Activated T-cell treated with anti-CD3 and anti-CD28 coated beads, Interleukin-2, amount 50 U/mL, for 24 hours (primary cell): ENCODE measurements around the gene WEE2.

ENCODE experiments used
- DNase-seq: peaks from one replicate; pipeline ENCODE4 v3.0.0-alpha.2; 2020
- H3K27ac Mint-ChIP-seq: 2 replicates; pipeline ENCODE4 v1.8.0; 2020; ENCODE audit warnings: mild to moderate bottlenecking, mixed read lengths
- H3K27me3 Mint-ChIP-seq: 2 replicates; pipeline ENCODE4 v1.8.0; 2020; ENCODE audit warnings: mixed read lengths
- H3K36me3 Mint-ChIP-seq: 2 replicates; pipeline ENCODE4 v1.8.0; 2020; ENCODE audit warnings: low read depth, mixed read lengths
- H3K4me1 Mint-ChIP-seq: 2 replicates; pipeline ENCODE4 v1.8.0; 2020; ENCODE audit warnings: low read depth, mixed read lengths
- H3K4me3 Mint-ChIP-seq: 2 replicates; pipeline ENCODE4 v1.8.0; 2020; ENCODE audit warnings: mild to moderate bottlenecking, moderate library complexity, mixed read lengths
- H3K9me3 Mint-ChIP-seq: 2 replicates; pipeline ENCODE4 v1.8.0; 2020; ENCODE audit warnings: mixed read lengths

The WEE2 gene

GRCh38 chr7:141708351-141708750 is at the start of gene WEE2:
TSS of gene WEE2 (plus strand) at chr7:141708353. CDS start at chr7:141708759, 406 bp downstream.
- no peaks in the 10 kb centered on the region for H3K27me3 Mint-ChIP-seq

DNA sequence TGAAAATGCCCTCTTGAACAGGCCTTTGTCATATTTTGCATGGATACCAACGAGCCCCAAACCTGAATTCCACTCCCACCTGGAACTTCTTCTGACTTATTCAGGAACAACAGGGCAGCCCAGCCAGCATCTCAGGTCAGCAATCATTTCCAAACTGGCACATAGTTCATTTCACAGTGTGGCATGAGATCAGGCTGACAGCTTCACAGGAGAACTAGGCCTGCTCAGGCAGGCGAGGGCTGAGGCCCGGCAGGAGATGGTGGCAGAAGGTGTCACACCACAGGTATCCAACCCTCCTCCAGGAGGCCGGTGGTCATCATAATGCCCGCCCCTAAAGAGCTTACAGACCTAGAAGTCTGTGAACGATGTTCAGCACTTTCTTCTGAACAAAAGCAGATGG is 48.7 kb upstream of the WEE2 start:
- Mint-ChIP-seq H3K9me3 (no peaks in the 10 kb centered on the region), H3K4me1 (peaks cover 10% of the 10 kb centered on the region), H3K4me3 (no peak overlapping the region), H3K36me3 (peaks cover 97% of the 10 kb centered on the region), H3K27ac (peak overlapping the region; percentile 81), H3K27me3 (no peaks in the 10 kb centered on the region)
- DNase-seq: no peak

More at GRCh38 chr7:141708351-141708750, at the start of gene WEE2:
- H3K36me3 Mint-ChIP-seq: no peaks in the 10 kb centered on the region
- H3K4me3 Mint-ChIP-seq: no peak within 1 kb of the TSS
- H3K27ac Mint-ChIP-seq: no peak within 1 kb of the TSS
- H3K4me1 Mint-ChIP-seq: peaks cover 5% of the 10 kb centered on the region
- DNase-seq: no peak
- no peaks in the 10 kb centered on the region for H3K9me3 Mint-ChIP-seq

DNA sequence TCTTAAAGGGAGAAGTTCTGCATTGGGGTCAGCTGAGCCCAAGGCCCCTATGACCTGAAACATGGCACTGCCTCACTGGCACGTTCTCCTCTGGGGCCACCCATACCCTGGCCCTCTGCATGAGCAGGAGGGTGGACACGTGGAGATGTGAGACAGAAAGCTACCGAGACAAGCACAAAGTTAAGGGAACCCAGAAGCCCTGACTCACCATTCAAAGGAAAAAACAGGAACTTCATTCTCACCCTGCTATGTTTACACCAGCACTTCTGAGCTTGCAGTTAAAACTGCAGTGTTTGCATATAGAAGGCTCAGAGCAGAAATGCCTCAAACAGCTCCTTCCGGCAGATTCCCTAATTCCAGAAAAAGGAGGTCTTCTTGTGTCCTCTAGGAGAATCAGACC is 47.9 kb upstream of the WEE2 start:
- peak overlapping the region; percentile 81 for H3K27ac Mint-ChIP-seq
- H3K4me1 Mint-ChIP-seq: peaks cover 8% of the 10 kb centered on the region
- no peak overlapping the region for H3K4me3 Mint-ChIP-seq
- DNase-seq: no peak
- peaks cover 96% of the 10 kb centered on the region for H3K36me3 Mint-ChIP-seq
- no peaks in the 10 kb centered on the region for H3K27me3 Mint-ChIP-seq
- H3K9me3 Mint-ChIP-seq: no peaks in the 10 kb centered on the region

DNA sequence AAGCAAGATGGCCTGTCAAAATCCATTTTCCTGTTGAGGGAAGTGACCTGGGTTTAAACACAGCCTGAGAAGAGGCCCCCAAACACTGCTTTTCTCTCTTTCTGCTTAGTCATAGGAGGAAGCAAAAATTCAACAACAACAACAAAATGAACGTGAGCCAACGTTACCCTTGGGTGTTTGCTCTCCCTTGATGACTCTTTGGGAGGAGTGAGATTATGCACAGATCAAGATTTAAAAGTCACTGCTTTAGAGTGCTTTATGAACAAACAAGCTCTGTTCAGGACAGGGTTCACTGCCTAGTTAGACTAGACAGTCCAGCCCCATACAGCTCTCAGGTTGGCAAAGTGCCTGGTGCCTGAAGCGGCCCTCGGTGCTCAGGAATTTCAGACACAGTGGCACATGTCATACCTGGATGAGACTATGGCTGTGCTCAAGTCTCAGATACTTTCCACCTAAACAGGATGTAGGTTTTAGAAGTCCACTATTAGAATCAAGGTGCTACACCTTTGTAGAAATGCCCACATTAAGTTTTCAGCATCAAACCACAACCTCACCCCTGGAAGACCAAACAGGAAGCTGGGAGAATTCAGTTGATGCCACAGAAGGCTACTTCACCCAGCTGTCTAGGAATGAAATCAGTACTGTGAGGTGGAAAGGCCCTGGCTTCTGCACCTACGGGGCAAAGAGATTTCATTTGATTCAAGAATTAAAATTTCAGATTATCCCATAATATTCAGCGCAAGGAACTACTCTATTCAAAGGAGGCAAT is 44.9 kb upstream of the WEE2 start:
- Mint-ChIP-seq H3K9me3 (no peaks in the 10 kb centered on the region), H3K27me3 (no peaks in the 10 kb centered on the region), H3K4me3 (no peak overlapping the region), H3K4me1 (peaks cover 8% of the 10 kb centered on the region), H3K27ac (peak overlapping the region; percentile 79), H3K36me3 (peaks cover 84% of the 10 kb centered on the region)
- DNase-seq: no peak

DNA sequence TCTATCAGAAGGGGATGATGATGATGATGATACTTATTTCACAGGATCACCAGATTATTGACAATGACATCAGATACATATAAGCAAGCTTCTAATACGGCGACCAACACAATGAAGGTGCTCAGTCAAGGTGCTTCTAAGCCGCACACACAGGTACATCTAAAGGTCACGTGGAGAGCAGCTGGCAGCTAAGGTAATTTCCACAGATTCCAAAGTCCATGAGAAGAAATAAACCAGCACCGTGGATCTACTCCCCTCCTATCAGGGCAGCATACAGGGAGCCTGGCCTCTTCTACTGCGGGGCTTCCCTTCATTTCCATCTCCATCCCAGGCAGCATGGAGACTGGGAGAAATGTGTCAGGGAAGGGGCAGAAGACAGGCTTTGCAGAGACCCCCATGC is 43.7 kb upstream of the WEE2 start:
- Mint-ChIP-seq H3K27ac (peak overlapping the region; percentile 79), H3K9me3 (no peaks in the 10 kb centered on the region), H3K36me3 (peaks cover 78% of the 10 kb centered on the region), H3K4me1 (peaks cover 8% of the 10 kb centered on the region), H3K4me3 (no peak overlapping the region), H3K27me3 (no peaks in the 10 kb centered on the region)
- DNase-seq: no peak

DNA sequence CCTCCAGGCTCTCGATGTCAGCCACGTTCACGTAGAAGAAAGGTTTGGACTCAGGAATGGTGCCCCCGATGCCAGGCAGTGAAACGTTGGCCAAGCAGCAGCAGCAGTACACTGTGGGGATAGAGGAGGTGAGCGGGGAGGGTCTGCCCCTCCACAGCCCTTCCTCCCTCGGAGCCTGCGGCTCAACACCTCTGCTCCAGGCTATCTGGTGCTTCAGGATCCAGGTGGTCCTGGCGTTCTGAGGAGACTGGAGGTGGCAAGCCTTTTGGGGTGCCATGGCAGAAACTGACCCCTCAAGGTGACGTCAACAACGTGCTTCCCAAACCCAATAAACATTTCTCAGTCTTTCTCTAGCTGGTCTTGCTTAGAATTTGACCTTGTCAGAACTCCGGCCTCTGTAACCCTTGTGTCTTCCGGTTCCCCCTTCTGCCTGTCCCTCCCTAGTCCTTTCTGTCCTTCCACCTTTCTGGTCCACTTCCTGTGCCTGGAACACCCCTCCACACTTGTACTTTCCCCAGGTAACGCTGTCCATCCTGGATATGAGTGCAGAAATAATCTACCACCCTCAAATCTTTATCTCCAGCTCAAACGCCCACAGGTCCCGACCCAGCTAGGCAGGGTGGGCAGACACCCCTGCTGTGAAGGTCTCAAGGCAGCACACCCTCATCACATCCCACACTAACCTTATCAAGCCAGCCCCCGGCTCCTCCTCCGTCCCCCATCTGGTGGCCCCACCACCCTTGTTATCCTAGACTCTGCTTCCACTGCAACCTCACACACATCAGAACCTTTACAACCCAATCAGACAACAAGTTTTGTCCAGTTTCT is 42.7 kb upstream of the WEE2 start:
- no peaks in the 10 kb centered on the region for H3K27me3 Mint-ChIP-seq
- no peak overlapping the region for H3K4me3 Mint-ChIP-seq
- no peaks in the 10 kb centered on the region for H3K9me3 Mint-ChIP-seq
- H3K36me3 Mint-ChIP-seq: peaks cover 71% of the 10 kb centered on the region
- peak overlapping the region; percentile 64 for H3K27ac Mint-ChIP-seq
- H3K4me1 Mint-ChIP-seq: peaks cover 5% of the 10 kb centered on the region
- no peak for DNase-seq

DNA sequence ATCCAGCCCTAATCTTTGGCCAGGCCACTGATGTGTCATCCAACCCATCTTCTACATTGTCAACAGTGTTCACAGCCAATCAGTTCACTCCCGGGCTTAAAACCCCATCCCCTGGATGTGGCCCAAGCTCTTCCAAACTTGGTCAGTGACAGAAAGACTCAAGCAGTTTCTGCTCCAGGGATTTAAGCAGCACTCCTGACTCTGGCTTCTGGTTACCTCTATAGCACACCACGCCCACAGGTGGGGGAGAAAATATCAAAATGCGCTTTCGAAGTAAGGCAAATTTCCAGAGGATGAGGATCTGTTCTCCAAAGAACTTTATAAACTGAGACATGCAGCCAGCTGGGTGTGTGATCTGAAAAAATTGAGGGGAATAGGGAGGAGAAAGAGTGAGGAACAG is 42.1 kb upstream of the WEE2 start:
- no peak for DNase-seq
- H3K4me1 Mint-ChIP-seq: peaks cover 5% of the 10 kb centered on the region
- H3K27ac Mint-ChIP-seq: peak overlapping the region; percentile 64
- no peaks in the 10 kb centered on the region for H3K9me3 Mint-ChIP-seq
- H3K4me3 Mint-ChIP-seq: no peak overlapping the region
- peaks cover 67% of the 10 kb centered on the region for H3K36me3 Mint-ChIP-seq
- H3K27me3 Mint-ChIP-seq: no peaks in the 10 kb centered on the region

DNA sequence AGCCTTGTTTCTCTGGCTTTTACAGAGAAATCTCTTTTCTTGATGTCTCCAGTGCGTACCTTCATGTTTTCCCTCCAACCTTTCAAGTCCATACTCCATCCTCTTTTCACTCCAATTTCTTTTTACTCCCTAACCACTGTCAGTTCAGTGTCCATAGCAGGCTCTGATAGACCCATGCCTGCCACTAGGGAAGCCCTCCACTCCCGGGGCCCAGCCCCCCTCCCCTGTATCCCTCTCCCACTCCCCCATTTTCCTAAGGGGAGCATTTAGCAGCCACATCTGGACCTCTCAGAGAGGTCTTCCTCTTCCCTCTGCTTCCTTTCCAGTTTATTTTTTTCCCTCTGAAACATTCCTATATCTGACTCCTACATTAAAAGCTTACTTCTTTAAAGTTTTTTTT is 39.3 kb upstream of the WEE2 start:
- DNase-seq: no peak
- Mint-ChIP-seq H3K36me3 (peaks cover 62% of the 10 kb centered on the region), H3K4me3 (no peak overlapping the region), H3K27ac (peak overlapping the region; percentile 15), H3K4me1 (no peaks in the 10 kb centered on the region), H3K27me3 (no peaks in the 10 kb centered on the region), H3K9me3 (no peaks in the 10 kb centered on the region)

DNA sequence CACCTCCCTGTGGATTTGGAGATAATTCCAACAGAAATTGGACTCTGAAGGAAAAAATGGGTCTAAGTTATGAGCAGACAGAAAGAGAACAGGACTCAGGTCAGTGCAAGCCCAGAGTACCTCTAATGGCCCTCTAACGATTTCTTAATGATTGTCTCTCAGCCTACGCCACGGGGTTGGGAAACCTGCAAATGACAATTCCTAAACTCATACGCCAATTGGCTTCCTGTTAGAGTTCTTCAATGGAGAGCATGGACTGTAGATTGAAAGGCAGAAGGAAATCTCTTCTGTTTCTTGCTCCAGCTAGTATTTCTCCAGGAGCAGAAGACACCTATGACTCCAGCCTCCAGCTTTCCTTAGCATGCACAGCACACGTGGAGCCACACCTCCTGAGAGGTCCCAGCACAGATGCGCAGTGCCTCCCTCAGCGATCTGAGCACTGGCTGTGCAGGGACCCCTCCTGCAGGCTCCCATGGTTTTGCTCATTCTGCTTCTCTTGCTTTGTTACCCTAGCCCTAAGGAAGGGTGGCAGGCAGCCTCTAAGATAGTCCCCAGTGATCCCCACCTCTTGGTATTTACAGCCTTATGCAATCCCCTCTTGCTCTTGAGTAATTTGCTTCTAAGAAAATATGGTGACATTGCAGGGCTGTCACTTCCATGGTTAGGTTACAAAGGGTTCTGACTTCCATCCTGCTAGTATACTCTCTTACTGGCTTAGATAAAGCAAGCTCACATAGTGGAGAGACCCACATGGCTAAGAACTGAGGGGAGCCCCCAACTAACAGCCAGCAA is 36.3 kb upstream of the WEE2 start:
- peaks cover 54% of the 10 kb centered on the region for H3K36me3 Mint-ChIP-seq

DNA sequence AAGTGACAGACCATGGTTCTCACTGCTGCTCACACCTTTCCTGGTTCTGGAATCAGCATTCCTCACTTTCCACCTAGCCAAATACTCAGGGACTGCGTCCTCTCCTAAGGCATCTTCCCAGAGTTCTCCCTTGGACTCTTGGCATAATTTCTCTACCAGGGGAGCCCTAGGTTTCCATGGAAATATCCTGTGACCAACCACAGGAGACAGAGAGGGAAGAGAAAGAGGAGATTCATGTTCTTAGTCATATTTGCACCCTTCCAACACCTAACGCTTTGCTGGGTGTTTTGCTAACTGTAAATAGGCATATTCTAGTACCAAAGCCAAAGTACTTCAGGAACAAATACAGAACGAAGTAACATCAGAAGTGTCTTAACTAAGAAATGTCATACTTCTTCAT is 34.8 kb upstream of the WEE2 start:
- H3K27me3 Mint-ChIP-seq: no peaks in the 10 kb centered on the region
- peaks cover 54% of the 10 kb centered on the region for H3K36me3 Mint-ChIP-seq
- peaks cover 18% of the 10 kb centered on the region for H3K4me1 Mint-ChIP-seq
- no peaks in the 10 kb centered on the region for H3K9me3 Mint-ChIP-seq
- no peak for DNase-seq
- H3K27ac Mint-ChIP-seq: no peak overlapping the region
- H3K4me3 Mint-ChIP-seq: no peak overlapping the region

More for the DNA sequence above, 36.3 kb upstream of the WEE2 start:
- Mint-ChIP-seq H3K4me1 (peaks cover 18% of the 10 kb centered on the region), H3K4me3 (no peak overlapping the region), H3K27me3 (no peaks in the 10 kb centered on the region), H3K9me3 (no peaks in the 10 kb centered on the region), H3K27ac (peak overlapping the region; percentile 49)
- DNase-seq: no peak

DNA sequence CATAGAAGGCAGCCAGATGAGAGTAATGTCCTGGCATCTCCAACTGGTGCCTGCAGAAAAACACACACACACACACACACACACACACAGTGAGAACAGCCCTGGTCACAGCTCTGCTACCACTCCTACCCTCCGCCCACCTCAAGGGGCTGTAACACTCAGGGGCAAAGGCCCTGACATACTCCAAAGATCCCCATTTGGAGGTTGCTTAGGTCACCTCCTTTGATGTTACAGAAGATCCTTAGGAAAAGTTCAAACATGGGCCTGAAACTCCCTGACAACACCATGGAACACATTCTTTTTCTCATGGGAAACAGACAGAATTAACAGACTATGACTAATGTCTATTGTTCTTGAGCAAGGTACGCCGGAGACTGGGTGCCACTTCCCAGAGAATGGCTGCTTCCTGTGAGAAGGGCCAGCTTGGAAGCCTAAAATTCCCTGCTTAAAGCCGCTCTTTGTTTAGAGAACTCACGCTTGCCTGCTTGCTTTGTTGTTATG is 33.9 kb upstream of the WEE2 start:
- H3K36me3 Mint-ChIP-seq: peaks cover 57% of the 10 kb centered on the region
- H3K27ac Mint-ChIP-seq: peak overlapping the region; percentile 12
- H3K4me1 Mint-ChIP-seq: peaks cover 27% of the 10 kb centered on the region
- H3K27me3 Mint-ChIP-seq: no peaks in the 10 kb centered on the region
- H3K4me3 Mint-ChIP-seq: no peak overlapping the region
- H3K9me3 Mint-ChIP-seq: no peaks in the 10 kb centered on the region
- no peak for DNase-seq

DNA sequence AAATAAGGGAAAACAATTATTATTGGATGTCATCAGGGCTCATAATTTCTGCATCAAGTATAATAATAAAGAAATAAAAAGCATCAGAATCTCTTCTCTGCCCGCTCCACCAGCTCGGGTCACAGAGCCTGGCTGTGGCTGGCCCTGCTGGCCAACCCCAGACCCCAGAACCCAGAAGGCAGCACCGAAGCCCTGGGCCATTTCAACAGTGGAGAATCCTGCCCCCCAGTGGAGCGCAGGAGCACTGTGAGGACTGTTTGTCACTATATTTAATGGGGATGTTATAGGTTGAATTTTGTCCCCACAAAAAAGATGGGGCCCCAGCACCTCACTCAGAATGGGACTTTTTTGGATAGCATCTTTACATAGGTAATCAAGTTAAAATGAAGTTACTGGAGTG is 33.5 kb upstream of the WEE2 start:
- DNase-seq: no peak
- Mint-ChIP-seq H3K9me3 (no peaks in the 10 kb centered on the region), H3K36me3 (peaks cover 57% of the 10 kb centered on the region), H3K27ac (no peak overlapping the region), H3K4me1 (peaks cover 27% of the 10 kb centered on the region), H3K4me3 (no peak overlapping the region), H3K27me3 (no peaks in the 10 kb centered on the region)

DNA sequence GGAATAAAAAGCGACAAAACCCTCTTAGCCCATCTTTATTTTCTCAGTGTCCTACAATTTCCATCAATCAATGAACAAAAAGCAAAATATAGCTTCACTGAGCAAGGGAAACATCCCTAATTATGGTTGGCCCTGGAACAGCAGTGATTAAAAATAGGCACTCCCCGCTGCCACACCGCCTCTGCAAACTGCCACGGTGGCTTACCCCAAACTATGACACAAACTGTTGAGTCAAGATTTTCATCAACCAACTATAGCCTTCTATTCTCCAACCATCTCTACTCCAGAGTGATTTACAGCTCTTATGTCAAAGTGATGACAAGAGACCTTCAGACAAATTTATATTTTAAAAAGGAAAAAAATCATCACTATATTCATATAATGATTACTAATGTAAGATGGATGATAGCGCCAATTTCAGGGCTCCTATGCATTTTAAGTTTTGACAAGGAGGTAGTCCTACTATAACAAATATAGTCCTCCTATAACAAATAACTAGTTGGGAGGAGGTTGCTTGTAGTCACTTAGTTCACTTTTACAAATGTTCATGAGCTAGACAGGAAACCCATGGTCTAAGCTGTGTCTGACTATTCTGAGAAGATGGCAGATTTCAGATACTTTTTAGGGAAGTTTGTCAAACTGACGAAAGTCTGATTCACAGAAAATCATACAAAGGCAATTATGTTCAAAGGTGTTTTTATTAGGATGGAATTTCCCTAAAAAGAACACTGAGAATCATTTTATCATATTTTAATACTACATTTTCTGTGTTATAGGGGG is 32.5 kb upstream of the WEE2 start:
- Mint-ChIP-seq H3K9me3 (no peaks in the 10 kb centered on the region), H3K27ac (peak overlapping the region; percentile 78)

DNA sequence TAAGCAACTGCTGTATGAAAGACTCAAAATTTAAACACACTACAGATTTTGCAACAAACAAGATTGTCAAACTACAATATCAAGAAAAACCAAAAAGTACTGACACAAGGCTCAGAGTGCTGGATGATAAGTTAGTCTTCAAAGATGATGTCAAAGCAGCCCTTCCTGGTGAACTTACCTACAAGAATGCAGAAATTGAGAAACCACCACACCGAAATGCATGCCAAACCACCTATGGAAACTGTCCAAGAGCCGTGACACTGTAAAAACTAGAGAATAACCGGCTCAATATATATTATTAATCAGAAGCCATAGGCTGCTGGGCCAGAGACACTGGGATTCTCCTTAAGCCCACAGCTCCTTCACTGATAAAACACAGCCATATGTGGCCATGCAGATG is 31.5 kb upstream of the WEE2 start:
- Mint-ChIP-seq H3K27ac (peak overlapping the region; percentile 26), H3K4me1 (peaks cover 31% of the 10 kb centered on the region), H3K36me3 (peaks cover 67% of the 10 kb centered on the region), H3K9me3 (no peaks in the 10 kb centered on the region), H3K4me3 (no peak overlapping the region), H3K27me3 (no peaks in the 10 kb centered on the region)
- DNase-seq: no peak

More for the DNA sequence above, 32.5 kb upstream of the WEE2 start:
- Mint-ChIP-seq H3K4me3 (no peak overlapping the region), H3K4me1 (peaks cover 31% of the 10 kb centered on the region), H3K36me3 (peaks cover 63% of the 10 kb centered on the region), H3K27me3 (no peaks in the 10 kb centered on the region)
- DNase-seq: no peak
